Retinal pigment epithelial cell (primary cell): ENCODE measurements around the gene ATF6.
"Not testable (repeated sequence)": the region's sequence is repeated elsewhere in the genome, so short reads cannot be mapped to it uniquely, and the experiment has no call there.

Experiments used
- DNase-seq: peaks from one replicate; pipeline ENCODE4 v3.0.0-alpha.2; 2010; ENCODE audit warnings: low read depth
- H3K4me3 ChIP-seq: 2 replicates; pipeline ENCODE4 v1.5.1; 2011; ENCODE audit warnings: mild to moderate bottlenecking, low read length, control low read depth, moderate library complexity
- CTCF ChIP-seq: conservative IDR thresholded peaks from 2 replicates; pipeline ENCODE4 v1.5.1; 2011; ENCODE audit warnings: low read depth, low read length, control low read depth, inconsistent platforms

The ATF6 gene

GRCh38 chr1:161721738-161722343 lies 44.3 kb upstream of the ATF6 start:
- no peak for TF ChIP-seq CTCF
- DNase-seq, result no peak
- no peak overlapping the region for H3K4me3 ChIP-seq

- TF ChIP-seq CTCF, result no peak
- no peak for DNase-seq
- H3K4me3 ChIP-seq, result no peak overlapping the region
These were observed 43.7 kb upstream of the ATF6 start for GRCh38 chr1:161722406-161722805.

GRCh38 chr1:161723459-161724141 lies 42.5 kb upstream of the ATF6 start:
- TF ChIP-seq CTCF, result no peak
- H3K4me3 ChIP-seq, result no peak overlapping the region
- DNase-seq, result no peak

GRCh38 chr1:161725258-161725907 lies 40.7 kb upstream of the ATF6 start:
- not testable (repeated sequence) for DNase-seq
- peak overlapping the region; percentile 71 for H3K4me3 ChIP-seq

- peak overlapping the region; percentile 71 for H3K4me3 ChIP-seq
- TF ChIP-seq CTCF, result peak; percentile 19
- no peak for DNase-seq
These were observed 40.1 kb upstream of the ATF6 start for GRCh38 chr1:161725908-161726472.

GRCh38 chr1:161726473-161727255 lies 39.5 kb upstream of the ATF6 start:
- no peak for TF ChIP-seq CTCF
- peak; percentile 34 for DNase-seq
- H3K4me3 ChIP-seq, result peak overlapping the region; percentile 71

GRCh38 chr1:161727256-161727924 lies 38.7 kb upstream of the ATF6 start:
- TF ChIP-seq CTCF, result no peak
- DNase-seq, result no peak
- peak overlapping the region; percentile 71 for H3K4me3 ChIP-seq
